Neuron (in vitro differentiated cells): Measurements from ENCODE around the gene ZNF765.
"Not testable (repeated sequence)": the region's sequence is repeated elsewhere in the genome, so short reads cannot be mapped to it uniquely, and the experiment has no call there.

Experiments used
- H2AFZ ChIP-seq: one replicate; pipeline ENCODE4 v1.6.1; 2013; ENCODE audit warnings: low read depth, mild to moderate bottlenecking, inconsistent platforms, low read length, moderate library complexity
- H3K27me3 ChIP-seq: one replicate; pipeline ENCODE4 v1.6.1; 2013; ENCODE audit warnings: low read length; ENCODE audit not compliant: insufficient read depth
- H3K36me3 ChIP-seq: one replicate; pipeline ENCODE4 v1.6.1; 2013; ENCODE audit warnings: low read length; ENCODE audit not compliant: insufficient read depth
- H3K4me1 ChIP-seq: one replicate; pipeline ENCODE4 v1.6.1; 2013; ENCODE audit warnings: low read length; ENCODE audit not compliant: insufficient read depth
- H3K4me3 ChIP-seq: 2 replicates; pipeline ENCODE4 v1.5.1; 2013; ENCODE audit warnings: mild to moderate bottlenecking, low read length, moderate library complexity
- H3K9me3 ChIP-seq: one replicate; pipeline ENCODE4 v1.6.1; 2013; ENCODE audit warnings: low read length

The ZNF765 gene

GRCh38 chr19:53471916-53472315 is 77.0 kb downstream of the ZNF765 start:
- Histone ChIP-seq H3K36me3 (peaks cover 11% of the 10 kb centered on the region), H3K4me1 (peaks cover 13% of the 10 kb centered on the region), H3K9me3 (peaks cover 7% of the 10 kb centered on the region), H2AFZ (no peak overlapping the region), H3K27me3 (no peaks in the 10 kb centered on the region), H3K4me3 (no peak overlapping the region)

- H3K36me3 ChIP-seq: peaks cover 24% of the 10 kb centered on the region
- H2AFZ ChIP-seq, H3K4me1 ChIP-seq, H3K27me3 ChIP-seq, H3K4me3 ChIP-seq: not testable (repeated sequence)
- H3K9me3 ChIP-seq: peaks cover 26% of the 10 kb centered on the region
These were observed 79.9 kb downstream of the ZNF765 start for GRCh38 chr19:53474832-53475231.

GRCh38 chr19:53475470-53475869 is 80.5 kb downstream of the ZNF765 start:
- H3K9me3 ChIP-seq: peaks cover 28% of the 10 kb centered on the region
- H3K36me3 ChIP-seq: peaks cover 24% of the 10 kb centered on the region
- not testable (repeated sequence) for H3K4me1 ChIP-seq, H2AFZ ChIP-seq, H3K27me3 ChIP-seq, H3K4me3 ChIP-seq
